ENCODE results near the gene VPS37B.
"Not testable (repeated sequence)": the region's sequence is repeated elsewhere in the genome, so short reads cannot be mapped to it uniquely, and the experiment has no call there.

VPS37B gene

DNA sequence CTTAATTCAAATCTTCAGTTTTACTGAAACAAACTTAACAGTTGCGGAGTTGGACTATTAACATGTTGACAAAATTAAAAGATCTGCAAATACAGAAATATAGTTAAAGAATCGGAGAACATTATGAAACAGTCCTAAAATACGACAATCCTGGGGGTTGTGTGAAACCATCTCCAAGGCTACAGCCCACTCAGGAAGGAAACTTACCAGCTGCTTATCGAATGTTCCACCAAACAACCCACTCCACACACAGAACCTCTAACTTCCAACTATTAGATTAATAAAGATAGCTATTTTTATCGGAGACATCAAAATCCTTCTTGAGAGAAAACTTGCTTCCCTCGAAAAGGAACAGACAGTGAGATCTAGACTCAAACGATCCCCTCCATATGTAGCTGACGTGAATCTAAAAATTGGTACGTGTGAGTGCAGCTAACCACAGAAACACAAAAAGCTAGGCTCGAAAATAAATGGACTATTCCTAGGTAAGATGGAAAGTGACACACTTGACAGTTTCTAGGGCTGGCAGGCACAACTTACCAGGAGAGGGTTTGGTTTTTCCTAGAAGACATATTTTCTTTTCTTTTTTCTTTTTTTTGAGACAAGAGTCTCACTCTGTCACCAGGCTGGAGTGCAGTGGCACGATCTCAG, 12.9 kb downstream of the VPS37B start:
- DNase-seq (ENCODE audit: low read depth in 2 of 2), result no peak

DNA sequence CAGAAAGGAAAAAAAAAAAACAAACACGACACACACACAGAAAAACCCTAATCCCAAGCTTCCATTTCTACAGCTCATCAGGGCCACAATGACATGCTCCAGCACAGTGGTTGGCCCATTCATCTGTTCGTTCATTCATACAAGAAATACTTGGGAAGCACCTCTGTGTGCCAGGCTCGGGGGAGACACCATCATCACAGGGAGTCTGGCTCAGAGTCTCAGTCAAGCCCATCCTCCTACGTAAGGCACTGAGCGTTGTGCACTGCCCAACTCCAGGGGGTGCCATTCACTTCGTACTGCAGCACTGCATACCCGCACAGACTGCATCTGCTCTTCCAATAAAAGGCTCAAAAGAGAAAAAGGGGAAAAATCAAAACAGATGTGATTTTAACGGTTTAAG, 15.3 kb downstream of the VPS37B start:
- no peak for DNase-seq (ENCODE audit: low read depth in 2 of 2)

DNA sequence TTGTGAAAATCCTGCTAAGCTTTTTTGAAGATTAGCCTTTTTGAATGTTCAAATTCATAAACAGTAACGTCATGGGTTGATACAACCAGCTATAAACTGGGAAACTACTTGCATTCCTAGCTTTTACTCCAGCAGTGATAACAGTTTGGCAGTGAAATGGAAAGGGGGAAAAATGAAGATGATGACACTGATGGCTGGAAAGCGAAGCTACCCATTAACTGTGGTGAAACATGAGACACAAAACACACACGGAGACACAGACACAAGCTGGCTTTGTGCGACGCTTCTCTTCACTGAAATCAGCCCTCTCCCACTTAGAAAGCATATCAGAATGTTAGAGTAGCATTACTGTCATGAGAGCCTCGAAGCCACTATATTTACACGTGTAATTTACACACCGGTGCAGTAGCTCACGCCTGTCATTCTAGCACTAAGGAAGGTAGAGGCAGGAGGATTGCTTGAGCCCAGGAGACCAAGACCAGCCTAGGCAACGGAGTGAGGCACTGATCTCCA, 15.7 kb downstream of the VPS37B start:
- no peak for DNase-seq (ENCODE audit: low read depth in 2 of 2)

DNA sequence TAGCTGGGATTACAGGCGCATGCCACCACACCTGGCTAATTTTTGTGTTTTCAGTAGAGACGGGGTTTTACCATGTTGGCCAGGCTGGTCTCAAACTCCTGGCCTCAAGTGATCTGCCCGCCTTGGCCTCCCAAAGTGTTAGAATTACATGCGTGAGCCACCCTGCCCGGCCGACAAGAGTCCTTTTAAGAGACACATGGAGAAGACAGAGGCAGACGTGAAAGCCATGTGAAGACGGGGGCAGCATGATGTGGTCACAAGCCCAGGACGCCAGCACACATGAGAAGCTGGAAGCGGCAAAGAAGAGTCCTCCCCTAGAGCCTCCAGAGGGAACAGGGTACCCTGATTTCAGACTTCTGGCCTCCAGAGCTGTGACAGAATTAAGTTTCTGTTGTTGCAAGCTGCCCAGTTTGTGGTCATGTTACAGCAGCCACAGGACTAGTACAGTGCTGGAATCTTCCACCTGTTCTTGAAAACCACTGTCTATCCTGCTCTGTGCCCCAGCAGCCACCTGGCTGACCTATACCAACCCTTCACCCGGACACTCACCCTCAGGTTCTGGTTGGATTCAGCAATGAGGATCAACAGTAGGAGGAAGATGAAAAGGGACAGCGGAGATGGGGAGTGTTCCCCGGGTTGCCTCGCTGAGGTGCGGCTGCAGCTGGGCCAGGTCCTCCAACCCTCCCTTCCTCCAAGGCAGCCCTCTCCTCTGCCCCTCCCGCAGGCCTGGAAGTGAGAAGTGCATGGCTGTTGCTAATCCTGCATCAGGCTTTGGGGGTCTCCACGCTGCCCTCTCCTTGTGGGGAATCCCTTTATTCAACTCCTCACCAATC, 16.9 kb downstream of the VPS37B start:
- no peak for DNase-seq (ENCODE audit: low read depth in 2 of 2)

DNA sequence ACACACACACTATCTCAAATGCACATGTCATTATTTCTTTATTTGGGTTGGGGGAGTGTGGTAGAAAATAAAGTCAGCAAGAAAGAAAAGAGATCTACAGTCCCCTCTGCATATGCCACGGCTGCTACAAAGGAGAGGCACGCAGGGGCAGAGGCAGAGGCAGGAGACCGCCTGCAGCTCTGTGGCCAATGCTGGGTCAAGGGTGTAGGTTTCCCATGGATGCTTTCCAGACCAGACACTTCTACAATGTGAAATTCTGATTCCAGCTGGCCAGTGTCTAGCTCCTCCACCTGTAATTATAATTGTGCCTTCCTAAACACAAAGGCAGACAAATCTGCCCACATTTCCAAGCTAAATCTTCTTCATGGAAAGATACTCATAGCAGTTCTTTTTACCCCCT, 19.2 kb downstream of the VPS37B start:
- DNase-seq (ENCODE audit: low read depth in 2 of 2), result no peak

DNA sequence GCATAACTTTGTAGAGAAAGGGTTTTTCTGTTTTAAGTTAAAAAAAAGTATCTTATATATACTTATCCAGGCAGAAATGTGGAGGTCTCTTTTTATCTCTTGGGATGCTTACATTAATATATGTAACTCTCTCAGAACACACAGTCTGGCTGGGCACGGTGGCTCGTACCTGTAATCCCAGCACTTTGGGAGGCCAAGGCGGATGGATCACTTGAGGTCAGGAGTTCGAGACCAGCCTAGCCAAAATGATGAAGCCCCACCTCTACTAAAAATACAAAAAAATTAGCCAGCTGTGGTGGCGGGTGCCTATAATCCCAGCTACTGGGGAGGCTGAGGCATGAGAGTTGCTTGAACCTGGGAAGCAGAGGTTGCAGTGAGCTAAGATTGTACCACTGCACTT, 19.6 kb downstream of the VPS37B start:
- DNase-seq (ENCODE audit: low read depth in 2 of 2), result not testable (repeated sequence)

DNA sequence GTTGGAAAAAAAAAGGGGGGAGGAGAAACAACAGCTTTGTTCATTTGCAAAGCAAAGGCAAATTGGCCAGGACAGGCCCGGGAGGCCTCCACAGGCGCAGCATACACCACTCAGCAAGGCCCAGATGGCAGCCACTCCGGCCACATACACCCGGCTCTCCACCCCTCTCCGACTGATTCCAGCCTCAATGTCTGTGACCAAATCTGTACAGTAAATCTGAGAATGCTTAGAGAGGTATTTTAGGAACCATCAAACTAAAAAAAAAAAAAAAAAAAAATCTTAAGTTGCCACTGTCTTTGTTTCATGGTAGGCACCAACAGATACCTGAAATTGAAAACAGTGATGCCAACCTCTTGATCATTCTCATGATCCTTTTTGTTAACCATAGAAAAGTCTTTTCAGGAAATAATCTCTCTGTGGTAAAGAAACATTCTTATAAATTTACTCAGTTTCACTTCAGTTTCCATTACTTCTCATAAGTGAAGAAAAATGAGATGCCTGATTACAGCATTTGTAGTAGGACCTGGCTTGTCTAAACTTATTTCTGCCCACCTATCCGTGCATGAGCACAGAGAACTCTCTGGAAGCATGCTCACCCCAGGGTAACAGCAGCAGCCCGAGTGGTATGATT, 20.2 kb downstream of the VPS37B start:
- no peak for DNase-seq (ENCODE audit: low read depth in 2 of 2)

DNA sequence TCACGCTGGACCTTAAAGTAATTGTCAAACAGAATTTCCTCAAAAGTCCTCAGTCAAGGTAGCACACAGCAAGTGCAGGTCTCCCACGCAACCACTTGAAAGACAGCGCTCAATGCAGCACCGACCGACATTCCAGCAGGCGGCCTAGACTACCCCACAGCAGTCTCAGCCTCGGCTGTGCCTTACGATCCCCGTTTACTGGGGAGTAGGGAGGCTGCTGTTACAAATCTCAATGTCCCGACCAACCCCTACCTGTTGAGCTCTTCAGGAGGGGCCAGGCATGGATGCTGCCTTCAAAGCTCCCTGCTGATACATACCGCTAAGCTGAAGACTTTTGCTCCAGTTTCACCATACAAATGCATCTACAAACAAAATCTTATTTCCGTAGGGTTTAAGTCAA, 21.8 kb downstream of the VPS37B start:
- no peak for DNase-seq (ENCODE audit: low read depth in 2 of 2)

DNA sequence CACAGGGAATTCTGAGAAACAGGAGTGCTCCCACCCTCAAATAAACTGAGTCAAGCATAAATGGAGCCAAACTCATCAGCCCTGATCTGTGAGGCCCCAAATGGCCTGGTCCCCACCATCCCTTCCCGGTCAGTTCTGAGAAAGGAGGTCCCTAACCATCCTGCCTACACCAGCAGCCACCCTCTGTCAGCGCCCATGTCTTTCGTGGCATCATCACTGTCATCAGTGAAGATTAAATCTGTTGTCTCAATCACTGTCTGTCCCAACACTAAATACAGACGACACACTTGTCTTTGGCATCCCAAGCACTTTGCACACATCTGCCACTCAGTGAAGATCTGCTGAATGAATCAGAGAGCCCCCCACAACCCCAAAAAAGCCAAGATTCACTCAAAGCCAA, 22.4 kb downstream of the VPS37B start:
- no peak for DNase-seq (ENCODE audit: low read depth in 2 of 2)

DNA sequence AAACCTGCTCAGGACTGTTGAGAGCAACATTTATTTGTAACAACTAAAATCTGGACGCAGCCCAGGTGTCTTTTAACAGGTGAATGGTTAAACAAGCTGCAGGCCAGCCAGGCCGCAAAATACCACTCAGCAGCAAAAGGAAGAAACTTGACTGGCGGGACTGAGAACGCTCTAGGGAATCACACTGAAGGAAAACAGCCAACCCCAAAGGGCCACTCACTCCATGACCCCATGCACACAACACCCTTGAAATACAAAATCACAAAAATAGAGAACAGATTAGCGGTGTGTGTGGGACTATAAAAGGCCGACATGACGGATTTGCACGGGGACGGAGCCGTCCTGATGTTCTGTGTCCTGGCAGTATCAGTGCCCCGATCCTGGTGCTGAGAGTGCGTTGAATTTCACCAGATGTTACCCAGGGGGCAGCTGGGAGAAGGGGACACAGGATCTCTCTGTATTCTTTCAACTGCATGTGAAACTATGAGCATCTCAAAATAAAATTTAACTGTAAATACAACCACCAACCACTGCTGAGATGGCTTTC, 23.0 kb downstream of the VPS37B start:
- DNase-seq (ENCODE audit: low read depth in 2 of 2), result no peak

DNA sequence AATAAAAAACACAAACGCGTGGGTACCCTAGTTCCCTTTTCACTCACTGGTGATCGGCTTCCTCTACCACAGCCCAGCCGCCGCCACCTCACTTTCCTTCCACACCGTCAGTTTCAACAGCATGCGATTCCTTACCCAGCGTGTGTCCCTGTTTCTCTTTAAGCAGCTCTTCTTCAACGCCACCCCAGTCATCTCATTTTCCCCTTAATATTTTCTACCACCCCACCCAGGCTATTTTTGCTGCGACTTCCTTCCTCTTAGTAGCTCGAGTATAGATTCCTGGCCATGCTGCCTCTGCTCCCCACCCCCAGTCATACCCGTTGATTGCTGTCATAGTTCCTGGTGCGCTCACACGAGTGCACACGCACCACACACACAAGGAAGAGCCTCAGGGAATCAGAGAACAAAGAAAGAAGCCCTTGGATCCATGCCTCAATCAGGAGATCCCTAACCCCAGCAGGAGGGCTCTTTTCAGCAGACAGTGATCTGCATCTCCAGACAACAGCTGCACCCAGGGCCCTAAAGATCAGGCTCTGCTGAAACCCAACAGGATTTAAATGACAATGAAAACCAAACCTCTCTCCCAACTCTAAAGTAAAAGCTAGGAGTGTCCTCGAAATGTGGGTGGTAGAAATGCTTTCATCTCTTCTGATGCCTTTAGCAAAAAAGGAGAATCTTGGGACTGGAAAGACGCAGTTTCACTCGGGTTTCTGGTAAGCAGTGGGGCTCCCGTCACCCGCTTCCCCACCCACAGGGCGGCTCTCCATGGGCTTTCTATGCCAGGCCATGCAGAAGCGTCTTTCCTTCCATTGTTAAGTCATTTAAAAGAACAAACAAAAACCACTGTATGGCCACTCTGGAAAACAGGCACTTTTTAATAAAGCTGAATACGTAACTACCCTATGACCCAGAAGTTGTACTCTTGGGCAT, 23.8 kb downstream of the VPS37B start:
- no peak for DNase-seq (ENCODE audit: low read depth in 2 of 2)

DNA sequence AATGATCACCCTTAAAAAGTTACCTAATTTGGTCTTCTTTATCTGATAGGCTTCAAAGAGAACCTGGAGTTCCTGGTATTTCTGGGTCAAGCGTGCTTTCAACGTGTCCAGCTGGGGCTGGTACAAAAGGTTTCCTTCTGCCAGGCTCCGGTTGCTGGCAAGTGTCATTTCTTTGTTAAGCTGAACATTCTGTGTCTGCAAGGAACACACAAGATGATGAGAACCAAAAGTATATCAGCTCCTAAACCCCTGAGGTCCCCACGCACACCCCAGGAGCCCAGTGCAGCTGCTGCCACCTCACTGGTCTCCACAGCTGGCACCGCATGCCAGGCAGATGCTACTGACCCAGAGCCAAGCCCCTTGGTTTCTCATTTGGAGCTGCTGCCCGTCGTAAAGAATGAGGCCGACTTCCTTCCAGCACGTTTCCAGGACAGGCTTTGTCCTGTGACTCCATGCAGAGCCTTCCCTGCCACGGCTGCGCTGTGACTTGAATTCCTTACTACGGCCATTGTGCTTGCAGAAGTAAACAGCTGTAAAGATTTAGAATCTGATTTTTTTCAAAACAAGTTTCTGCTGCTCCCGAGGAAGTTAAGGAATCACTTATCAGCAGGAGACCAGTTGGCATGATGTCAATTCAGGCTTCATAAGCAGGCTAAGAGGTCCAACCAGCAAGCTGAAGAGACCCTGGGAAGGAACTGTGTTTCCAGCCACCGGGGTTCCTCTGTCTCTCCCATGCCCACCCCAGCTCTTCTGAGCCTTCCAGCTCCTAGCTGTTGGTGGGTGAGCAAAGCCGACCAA, 24.9 kb downstream of the VPS37B start:
- no peak for DNase-seq (ENCODE audit: low read depth in 2 of 2)

DNA sequence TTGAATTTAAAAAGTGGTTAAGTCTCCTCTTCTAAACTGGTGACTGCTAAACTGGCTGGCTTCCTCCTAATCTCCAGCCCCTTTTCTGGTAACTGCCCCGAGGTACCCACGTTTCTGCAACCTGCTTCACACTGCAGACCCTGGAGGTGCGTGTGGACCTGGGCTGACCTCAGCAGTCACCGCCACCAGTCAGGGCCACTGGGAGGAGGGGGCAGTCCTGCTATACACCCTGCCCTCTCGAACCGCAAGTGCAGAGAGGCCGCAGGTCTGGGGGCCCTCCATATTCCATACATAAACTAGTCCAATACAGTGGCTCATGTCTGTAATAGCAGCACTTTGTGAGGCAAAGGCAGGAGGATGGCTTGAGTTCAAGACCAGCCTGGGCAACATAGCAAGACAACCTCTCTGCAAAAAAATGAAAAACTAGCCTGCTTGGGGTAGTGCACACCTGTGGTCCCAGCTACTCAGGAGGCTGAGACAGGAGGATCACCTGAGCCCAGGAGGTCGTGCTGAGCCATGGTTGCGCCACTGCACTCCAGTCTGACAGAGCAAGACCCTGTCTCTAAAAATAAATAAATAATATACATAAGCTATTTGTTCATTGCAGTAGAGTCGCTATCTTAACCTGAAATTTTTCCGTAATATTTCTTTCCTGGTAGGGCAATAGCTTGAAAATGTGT, 25.6 kb downstream of the VPS37B start:
- DNase-seq (ENCODE audit: low read depth in 2 of 2), result no peak

DNA sequence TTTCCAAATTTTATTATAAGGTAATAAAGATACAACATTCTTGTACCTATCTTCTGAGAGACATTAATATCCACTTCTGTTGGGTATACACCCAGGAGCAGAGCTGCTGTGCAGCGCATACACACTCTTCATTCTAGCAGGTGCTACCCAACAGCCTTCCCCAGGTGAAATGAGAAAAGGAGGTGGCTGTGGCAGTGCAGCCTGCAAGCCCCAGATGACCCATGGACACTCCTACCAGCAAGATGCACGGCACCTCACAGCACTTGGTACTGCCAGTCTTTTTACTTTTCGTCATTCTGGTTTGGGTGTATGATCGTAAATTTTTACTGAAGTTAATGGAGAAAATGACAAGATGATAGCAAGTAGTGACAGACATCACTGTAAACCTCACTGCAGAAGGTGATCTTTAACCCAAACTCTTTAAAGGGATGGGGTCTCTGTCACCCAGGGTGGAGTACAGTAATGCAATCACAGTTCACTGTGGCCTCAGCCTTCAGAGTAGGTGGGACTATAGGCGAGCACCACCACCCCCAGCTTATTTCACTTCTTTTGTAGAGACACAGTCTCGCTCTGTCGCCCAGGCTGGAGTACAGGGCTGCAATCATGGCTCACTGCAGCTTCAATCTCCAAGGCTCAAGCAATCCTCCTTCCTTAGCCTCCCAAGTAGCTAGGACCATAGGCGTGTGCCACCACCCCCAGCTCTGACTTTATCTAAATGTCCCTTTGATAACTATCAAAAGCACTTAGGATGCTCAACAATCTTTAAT, 26.5 kb downstream of the VPS37B start:
- DNase-seq (ENCODE audit: low read depth in 2 of 2), result no peak

DNA sequence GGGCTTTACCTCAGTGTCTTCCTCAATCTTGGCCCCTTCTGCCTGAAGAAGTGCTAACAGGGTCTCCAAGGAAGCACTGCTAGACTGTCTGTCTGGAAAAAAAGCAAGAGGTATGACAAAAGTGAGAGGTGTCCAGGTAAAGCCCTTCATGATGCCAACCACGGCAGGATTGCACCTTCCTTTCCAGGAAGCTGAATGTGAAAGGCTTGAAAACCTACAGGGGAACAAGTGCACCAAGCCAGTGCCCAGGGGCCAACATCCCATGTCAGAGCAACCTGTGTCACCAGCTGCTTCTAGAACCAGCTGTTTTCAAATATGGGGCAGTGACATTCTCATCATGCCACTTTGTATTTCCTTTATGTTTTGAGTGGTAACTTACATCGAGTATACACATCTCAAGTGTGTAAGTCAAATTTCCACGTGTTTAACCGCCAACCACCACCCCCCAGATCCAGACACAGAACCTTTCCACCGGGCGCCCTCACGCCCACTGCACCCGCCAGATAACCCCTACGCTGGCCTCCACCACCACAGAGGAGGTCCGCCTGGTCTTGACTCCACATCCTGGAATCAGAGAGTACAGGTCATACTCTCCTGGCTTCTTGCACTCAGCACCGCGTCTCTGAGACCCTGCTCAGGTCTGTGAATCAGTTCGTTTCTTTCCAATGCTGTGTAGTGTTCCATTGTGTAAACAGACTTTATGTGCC, 27.3 kb downstream of the VPS37B start:
- DNase-seq (ENCODE audit: low read depth in 2 of 2), result no peak

DNA sequence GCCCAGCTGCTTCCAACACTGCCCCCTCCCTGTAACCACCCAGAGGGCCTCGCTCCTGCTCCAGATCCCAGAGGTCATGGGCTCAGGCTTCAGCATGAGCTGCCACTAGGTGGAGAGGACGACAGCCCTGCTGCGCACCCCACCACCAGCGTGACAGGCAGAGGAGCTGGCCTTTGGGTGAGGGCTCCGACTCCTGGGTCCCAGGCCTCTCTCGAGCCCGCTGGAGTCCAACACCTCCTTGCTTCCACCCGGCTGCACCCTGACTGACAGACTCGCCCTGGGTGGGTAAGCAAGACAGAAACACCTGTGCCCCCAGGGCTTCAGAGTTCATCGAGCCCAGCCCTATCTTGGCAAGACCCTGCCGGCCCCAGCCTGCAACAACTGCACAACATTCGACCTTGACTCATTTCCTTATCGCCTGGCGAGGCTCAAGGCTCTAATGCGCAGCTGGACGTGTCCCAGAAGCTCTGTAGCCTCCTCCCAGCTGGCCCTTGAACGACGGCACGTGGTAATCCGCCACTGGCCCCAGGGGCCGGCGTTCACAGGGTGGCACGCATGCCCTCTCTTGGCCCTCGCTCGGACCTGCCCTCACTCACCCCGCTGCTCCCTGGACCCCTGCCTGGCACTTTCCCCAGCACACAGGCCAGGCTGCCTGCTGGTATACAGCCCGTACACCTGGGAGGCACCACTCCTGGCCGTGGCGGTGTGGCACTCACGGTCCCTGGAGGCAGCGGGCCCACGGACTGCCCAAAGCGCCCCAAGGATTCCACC, 28.0 kb downstream of the VPS37B start:
- no peak for DNase-seq (ENCODE audit: low read depth in 2 of 2)

DNA sequence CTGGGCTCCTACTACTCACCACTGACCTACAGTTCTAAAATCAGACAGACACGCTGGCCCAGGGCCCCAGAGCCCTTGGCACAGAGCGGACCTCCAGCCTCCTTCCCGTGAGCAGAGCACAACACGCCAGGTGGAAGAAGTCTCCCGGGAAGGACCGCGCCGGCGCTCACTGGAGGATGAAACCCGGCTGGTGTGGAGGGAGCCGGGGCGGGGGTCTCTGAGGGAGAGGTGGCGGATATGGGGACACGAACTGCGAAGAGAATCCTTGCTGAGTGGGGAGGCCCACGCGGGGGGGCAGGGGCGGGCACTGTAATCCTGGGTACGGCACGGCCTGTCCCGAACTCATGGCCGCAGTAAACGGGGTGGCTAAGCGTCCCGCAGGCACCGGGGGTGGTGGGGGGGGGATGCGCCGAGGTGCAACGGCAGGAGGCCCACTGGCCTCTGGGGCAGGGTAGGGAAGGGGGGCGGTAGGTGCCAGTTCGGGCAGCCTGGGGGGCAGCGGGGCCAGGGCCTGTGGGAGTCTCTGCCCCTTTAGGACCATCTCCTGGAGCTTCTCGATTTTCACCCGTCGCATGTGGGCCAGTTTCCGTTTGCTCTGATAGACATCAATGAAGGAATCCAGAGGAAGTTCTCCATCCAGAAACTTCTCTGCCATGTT, 28.8 kb downstream of the VPS37B start:
- no peak for DNase-seq (ENCODE audit: low read depth in 2 of 2)
